Liver (tissue), 9 donors: ENCODE measurements around the gene DAB1. TPM values are rescaled to one million over a fixed set of nuclear protein-coding genes. Genes with fewer than 3 reads are reported as not detected.

Experiments used
- DNase-seq: peaks from one replicate; pipeline ENCODE4 v3.0.0-alpha.2; 2017; ENCODE audit warnings: low spot score
- H3K27ac ChIP-seq, 2 donors: one replicate each; pipeline ENCODE4 v1.7.0; 2013; ENCODE audit warnings: inconsistent platforms in 2 of 2, low read length in 2 of 2, control low read depth in 1 of 2, low read depth in 1 of 2, mild to moderate bottlenecking in 1 of 2
- H3K27me3 ChIP-seq, 4 donors: one replicate each; pipeline versions ENCODE4 v1.6.1 to v1.7.0; 2013; ENCODE audit warnings: low read length in 3 of 4, inconsistent platforms in 1 of 4, mild to moderate bottlenecking in 1 of 4, moderate library complexity in 1 of 4; ENCODE audit not compliant: control insufficient read depth in 4 of 4, insufficient read depth in 4 of 4
- H3K36me3 ChIP-seq, 4 donors: one replicate each; pipeline versions ENCODE4 v1.6.1 to v1.7.0; 2013; ENCODE audit warnings: low read length in 3 of 4, mild to moderate bottlenecking in 3 of 4, low read depth in 1 of 4, moderate library complexity in 1 of 4; ENCODE audit not compliant: control insufficient read depth in 4 of 4, insufficient read depth in 3 of 4
- H3K4me1 ChIP-seq, 4 donors: one replicate each; pipeline versions ENCODE4 v1.6.1 to v1.7.0; 2013; ENCODE audit warnings: low read length in 3 of 4, mild to moderate bottlenecking in 3 of 4, moderate library complexity in 1 of 4; ENCODE audit not compliant: control insufficient read depth in 4 of 4, insufficient read depth in 4 of 4
- H3K4me3 ChIP-seq, 3 donors: one replicate each; pipeline versions ENCODE4 v1.6.1 to v1.7.0; 2013; ENCODE audit warnings: low read length in 3 of 3, control low read depth in 1 of 3, low read depth in 1 of 3, mild to moderate bottlenecking in 1 of 3
- H3K9ac ChIP-seq, 2 donors: one replicate each; pipeline ENCODE4 v1.7.0; 2013; ENCODE audit warnings: low read length in 2 of 2, mild to moderate bottlenecking in 2 of 2, moderate library complexity in 2 of 2, control low read depth in 1 of 2, low read depth in 1 of 2
- H3K9me3 ChIP-seq, 4 donors: one replicate each; pipeline versions ENCODE4 v1.6.1 to v1.7.0; 2013; ENCODE audit warnings: low read length in 3 of 4; ENCODE audit not compliant: control insufficient read depth in 4 of 4
- ATF3 ChIP-seq: IDR thresholded peaks from 2 replicates; pipeline ENCODE4 v1.6.1; 2016; ENCODE audit warnings: antibody characterized with exemption
- EGR1 ChIP-seq, 2 donors: IDR thresholded peaks; 2 replicates each; pipeline ENCODE4 v1.6.1; 2016 to 2018; ENCODE audit warnings: antibody characterized with exemption in 2 of 2, low read depth in 2 of 2
- FOXA1 ChIP-seq: IDR thresholded peaks from 2 replicates; pipeline ENCODE4 v1.6.1; 2016; ENCODE audit warnings: antibody characterized with exemption
- FOXA2 ChIP-seq: IDR thresholded peaks from 2 replicates; pipeline ENCODE4 v1.6.1; 2016; ENCODE audit warnings: antibody characterized with exemption
- GABPA ChIP-seq, 2 donors: IDR thresholded peaks in 1 of 2; conservative IDR thresholded peaks in 1 of 2; 2 replicates each; pipeline ENCODE4 v1.6.1; 2016; ENCODE audit warnings: antibody characterized with exemption in 2 of 2, mild to moderate bottlenecking in 1 of 2, moderate library complexity in 1 of 2
- HNF4A ChIP-seq, 2 donors: conservative IDR thresholded peaks; 2 replicates each; pipeline ENCODE4 v1.6.1; 2016; ENCODE audit warnings: antibody characterized with exemption in 2 of 2, mild to moderate bottlenecking in 2 of 2
- HNF4G ChIP-seq: IDR thresholded peaks from 2 replicates; pipeline ENCODE4 v1.6.1; 2016; ENCODE audit warnings: antibody characterized with exemption
- JUND ChIP-seq, 2 donors: IDR thresholded peaks; 2 replicates each; pipeline ENCODE4 v1.6.1; 2016; ENCODE audit warnings: antibody characterized with exemption in 2 of 2
- MAX ChIP-seq: IDR thresholded peaks from 2 replicates; pipeline ENCODE4 v1.6.1; 2016; ENCODE audit warnings: antibody characterized with exemption
- NR2F2 ChIP-seq: IDR thresholded peaks from 2 replicates; pipeline ENCODE4 v1.6.1; 2016; ENCODE audit warnings: antibody characterized with exemption
- RAD21 ChIP-seq, 2 donors: IDR thresholded peaks; 2 replicates each; pipeline ENCODE4 v1.6.1; 2016; ENCODE audit warnings: antibody characterized with exemption in 2 of 2, mild to moderate bottlenecking in 2 of 2
- RXRA ChIP-seq, 2 donors: IDR thresholded peaks; 2 replicates each; pipeline ENCODE4 v1.6.1; 2017 to 2018; ENCODE audit warnings: antibody characterized with exemption in 2 of 2, mild to moderate bottlenecking in 1 of 2
- SP1 ChIP-seq: IDR thresholded peaks from 2 replicates; pipeline ENCODE4 v1.6.1; 2018; ENCODE audit warnings: antibody characterized with exemption, mild to moderate bottlenecking
- TAF1 ChIP-seq: conservative IDR thresholded peaks from 2 replicates; pipeline ENCODE4 v1.6.1; 2016; ENCODE audit warnings: antibody characterized with exemption, mild to moderate bottlenecking
- YY1 ChIP-seq: IDR thresholded peaks from 2 replicates; pipeline ENCODE4 v1.6.1; 2016; ENCODE audit warnings: antibody characterized with exemption, mild to moderate bottlenecking
- ZBTB33 ChIP-seq: IDR thresholded peaks from 2 replicates; pipeline ENCODE4 v1.6.1; 2016; ENCODE audit warnings: antibody characterized with exemption
- WGBS: extraction: QIAGEN DNeasy Blood & Tissue Kit; methylation state at CpG from one replicate; pipeline ENCODE4 v1.1.7; 2013; 5-methylcytosine and 5-hydroxymethylcytosine counted together
- polyA plus RNA-seq, 2 donors: library from polyadenylated mRNA; stranded (reverse) in 1 of 2; unstranded in 1 of 2; fragments of 200-250 nt in 1 of 2; fragments of >200 nt in 1 of 2; fragmentation: Nextera tagmentation in 1 of 2; extraction: Ambion mirVana in 1 of 2; gene quantifications; one replicate each; pipeline versions ENCODE4 v1.2.1 to v1.2.3, GENCODE V29; 2013 to 2015
- total RNA-seq, 2 donors: library from RNA; depleted of rRNA; stranded (reverse); fragments of >200 nt; gene quantifications; one replicate each; pipeline ENCODE4 v1.2.3, GENCODE V29; 2014
- TF ChIP-seq, protein P1 (sequence below): IDR thresholded peaks from 2 replicates; pipeline ENCODE4 v1.6.1; 2016; ENCODE audit warnings: antibody characterized with exemption, mild to moderate bottlenecking
- TF ChIP-seq, protein P2 (sequence below): fragments of 150-350 bp; IDR thresholded peaks from 2 replicates; pipeline ENCODE4 v1.5.1; 2017; ENCODE audit warnings: improper control_type of control experiment, low read depth, low read length; ENCODE audit not compliant: missing input control
- donor health status: healthy.
- donor health status: healthy.
- donor health status: healthy.
- donor health status: healthy.
- donor health status: healthy.

The DAB1 gene
- total and polyA plus RNA-seq, 4 donors = 0.54 to 1.7 (median 1.2) TPM

- Histone ChIP-seq H3K27me3 (no peaks in the 10 kb centered on the region), H3K9ac (no peak overlapping the region), H3K9me3 (peaks cover 0 to 2% (median under 1%) of the 10 kb centered on the region in 4 donors), H3K4me1 (no peaks in the 10 kb centered on the region), H3K4me3 (no peak overlapping the region), H3K36me3 (no peaks in the 10 kb centered on the region), H3K27ac (no peak overlapping the region)
- DNase-seq = no peak
- 89% methylated on average over 3 of the region's 3 CpGs for WGBS
- TF ChIP-seq, protein P1, sequence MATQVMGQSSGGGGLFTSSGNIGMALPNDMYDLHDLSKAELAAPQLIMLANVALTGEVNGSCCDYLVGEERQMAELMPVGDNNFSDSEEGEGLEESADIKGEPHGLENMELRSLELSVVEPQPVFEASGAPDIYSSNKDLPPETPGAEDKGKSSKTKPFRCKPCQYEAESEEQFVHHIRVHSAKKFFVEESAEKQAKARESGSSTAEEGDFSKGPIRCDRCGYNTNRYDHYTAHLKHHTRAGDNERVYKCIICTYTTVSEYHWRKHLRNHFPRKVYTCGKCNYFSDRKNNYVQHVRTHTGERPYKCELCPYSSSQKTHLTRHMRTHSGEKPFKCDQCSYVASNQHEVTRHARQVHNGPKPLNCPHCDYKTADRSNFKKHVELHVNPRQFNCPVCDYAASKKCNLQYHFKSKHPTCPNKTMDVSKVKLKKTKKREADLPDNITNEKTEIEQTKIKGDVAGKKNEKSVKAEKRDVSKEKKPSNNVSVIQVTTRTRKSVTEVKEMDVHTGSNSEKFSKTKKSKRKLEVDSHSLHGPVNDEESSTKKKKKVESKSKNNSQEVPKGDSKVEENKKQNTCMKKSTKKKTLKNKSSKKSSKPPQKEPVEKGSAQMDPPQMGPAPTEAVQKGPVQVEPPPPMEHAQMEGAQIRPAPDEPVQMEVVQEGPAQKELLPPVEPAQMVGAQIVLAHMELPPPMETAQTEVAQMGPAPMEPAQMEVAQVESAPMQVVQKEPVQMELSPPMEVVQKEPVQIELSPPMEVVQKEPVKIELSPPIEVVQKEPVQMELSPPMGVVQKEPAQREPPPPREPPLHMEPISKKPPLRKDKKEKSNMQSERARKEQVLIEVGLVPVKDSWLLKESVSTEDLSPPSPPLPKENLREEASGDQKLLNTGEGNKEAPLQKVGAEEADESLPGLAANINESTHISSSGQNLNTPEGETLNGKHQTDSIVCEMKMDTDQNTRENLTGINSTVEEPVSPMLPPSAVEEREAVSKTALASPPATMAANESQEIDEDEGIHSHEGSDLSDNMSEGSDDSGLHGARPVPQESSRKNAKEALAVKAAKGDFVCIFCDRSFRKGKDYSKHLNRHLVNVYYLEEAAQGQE = no peak
- TF ChIP-seq RAD21 (IDR thresholded peaks at IDR 0.05) (no peak), RXRA (IDR thresholded peaks at IDR 0.05) (no peak), EGR1 (IDR thresholded peaks at IDR 0.05; ENCODE audit: low read depth in 2 of 2) (no peak), ZBTB33 (no peak), NR2F2 (no peak), FOXA2 (no peak), ATF3 (no peak), MAX (no peak), GABPA (IDR thresholded peaks at IDR 0.05 in 1 of 2, conservative IDR thresholded peaks at IDR 0.05 in 1 of 2) (no peak), SP1 (no peak), HNF4A (conservative IDR thresholded peaks at IDR 0.05) (no peak), HNF4G (no peak), YY1 (no peak), JUND (IDR thresholded peaks at IDR 0.05) (no peak), FOXA1 (no peak), TAF1 (no peak)
- TF ChIP-seq, protein P2, sequence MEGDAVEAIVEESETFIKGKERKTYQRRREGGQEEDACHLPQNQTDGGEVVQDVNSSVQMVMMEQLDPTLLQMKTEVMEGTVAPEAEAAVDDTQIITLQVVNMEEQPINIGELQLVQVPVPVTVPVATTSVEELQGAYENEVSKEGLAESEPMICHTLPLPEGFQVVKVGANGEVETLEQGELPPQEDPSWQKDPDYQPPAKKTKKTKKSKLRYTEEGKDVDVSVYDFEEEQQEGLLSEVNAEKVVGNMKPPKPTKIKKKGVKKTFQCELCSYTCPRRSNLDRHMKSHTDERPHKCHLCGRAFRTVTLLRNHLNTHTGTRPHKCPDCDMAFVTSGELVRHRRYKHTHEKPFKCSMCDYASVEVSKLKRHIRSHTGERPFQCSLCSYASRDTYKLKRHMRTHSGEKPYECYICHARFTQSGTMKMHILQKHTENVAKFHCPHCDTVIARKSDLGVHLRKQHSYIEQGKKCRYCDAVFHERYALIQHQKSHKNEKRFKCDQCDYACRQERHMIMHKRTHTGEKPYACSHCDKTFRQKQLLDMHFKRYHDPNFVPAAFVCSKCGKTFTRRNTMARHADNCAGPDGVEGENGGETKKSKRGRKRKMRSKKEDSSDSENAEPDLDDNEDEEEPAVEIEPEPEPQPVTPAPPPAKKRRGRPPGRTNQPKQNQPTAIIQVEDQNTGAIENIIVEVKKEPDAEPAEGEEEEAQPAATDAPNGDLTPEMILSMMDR = no peak
Measured at GRCh38 chr1:57262472-57262871, 161.4 kb downstream of the DAB1 start.
